Measurements from ENCODE around the gene ALKBH7.

Gene ALKBH7

GRCh38 chr19:6421075-6422014 is 48.8 kb downstream of the ALKBH7 start:
- Histone ChIP-seq H3K4me3 (ENCODE audit: insufficient read length, low read depth) (no peak overlapping the region), H3K36me3 (ENCODE audit: insufficient read depth, insufficient read length, low read length) (peaks cover 71% of the 10 kb centered on the region), H3K9me3 (ENCODE audit: insufficient read depth, low read length) (peaks cover 10% of the 10 kb centered on the region; the same call in 1 of the 2 replicates), H3K4me1 (ENCODE audit: insufficient read depth, insufficient read length) (peaks cover 29% of the 10 kb centered on the region), H3K27me3 (ENCODE audit: insufficient read depth, insufficient read length) (no peaks in the 10 kb centered on the region), H3K9ac (ENCODE audit: insufficient read length, low read depth) (peak overlapping the region; percentile 53)
- no peak for DNase-seq (ENCODE audit: low read depth, low spot score)
- no peak for TF ChIP-seq SUZ12 (IDR thresholded peaks at IDR 0.05; ENCODE audit: extremely low read depth, insufficient read depth, insufficient read length)
- TF ChIP-seq YY1 (IDR thresholded peaks at IDR 0.05; ENCODE audit: insufficient read depth, insufficient read length), result no peak
- no peak for TF ChIP-seq ZNF274 (IDR thresholded peaks at IDR 0.05; ENCODE audit: low read depth, low read length)

GRCh38 chr19:6423499-6424194 is 51.1 kb downstream of the ALKBH7 start:
- TF ChIP-seq ZNF274 (IDR thresholded peaks at IDR 0.05; ENCODE audit: low read depth, low read length) (no peak), YY1 (IDR thresholded peaks at IDR 0.05; ENCODE audit: insufficient read depth, insufficient read length) (no peak), SUZ12 (IDR thresholded peaks at IDR 0.05; ENCODE audit: extremely low read depth, insufficient read depth, insufficient read length) (no peak)
- Histone ChIP-seq H3K9ac (ENCODE audit: insufficient read length, low read depth) (peak overlapping the region; percentile 80), H3K4me1 (ENCODE audit: insufficient read depth, insufficient read length) (peaks cover 23% of the 10 kb centered on the region), H3K36me3 (ENCODE audit: insufficient read depth, insufficient read length, low read length) (peaks cover 48% of the 10 kb centered on the region), H3K4me3 (ENCODE audit: insufficient read length, low read depth) (peak overlapping the region; percentile 74), H3K27me3 (ENCODE audit: insufficient read depth, insufficient read length) (no peaks in the 10 kb centered on the region), H3K9me3 (ENCODE audit: insufficient read depth, low read length) (peaks cover 10% of the 10 kb centered on the region; the same call in 1 of the 2 replicates)
- DNase-seq (ENCODE audit: low read depth, low spot score), result peak; percentile 38

DNA sequence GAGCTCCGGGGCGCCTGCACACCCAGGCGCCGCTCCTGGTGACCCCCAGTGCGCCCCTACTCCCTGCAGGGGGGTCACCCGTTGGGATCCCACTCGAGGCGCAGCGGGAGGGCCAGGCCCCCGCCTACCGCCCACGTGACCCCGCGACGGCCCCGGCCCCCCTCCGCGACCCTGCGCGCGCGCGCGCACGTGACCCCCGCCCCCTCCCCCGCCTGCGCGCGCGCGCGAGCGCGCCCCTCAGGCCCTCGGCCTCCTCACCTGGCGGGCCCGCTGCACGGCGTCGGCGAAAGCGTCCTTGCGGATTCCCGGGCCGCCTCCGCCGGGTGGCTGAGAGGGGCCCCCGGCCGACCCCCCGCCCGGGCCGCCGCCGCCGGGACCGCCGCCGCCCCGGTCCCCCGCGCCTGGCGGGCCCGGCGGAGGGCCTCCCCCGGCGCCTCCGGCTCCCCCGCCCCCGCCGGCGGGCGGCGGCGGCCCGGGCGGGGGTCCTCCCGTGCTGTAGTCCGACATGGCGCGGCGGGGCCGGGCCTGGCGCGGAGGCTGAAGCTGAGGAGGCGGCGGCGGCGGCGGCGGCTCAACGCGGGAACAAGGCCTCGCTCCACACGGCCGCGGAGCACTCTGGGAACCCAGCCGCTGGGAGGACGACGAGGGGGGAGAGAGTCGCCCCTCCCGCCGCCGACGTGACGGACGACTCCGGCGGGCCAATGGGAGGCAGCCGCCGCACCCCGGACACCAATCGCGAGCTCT is 51.8 kb downstream of the ALKBH7 start, which contains the start of gene KHSRP:
Gene KHSRP (minus strand): TSS at position 617 of the 744 bp plus-strand sequence. CDS start 110 bp downstream, at position 507.
- H3K9me3 ChIP-seq (ENCODE audit: insufficient read depth, low read length), result peaks cover 10% of the 10 kb centered on the region; the same call in 1 of the 2 replicates
- H3K4me1 ChIP-seq (ENCODE audit: insufficient read depth, insufficient read length), result peaks cover 23% of the 10 kb centered on the region
- DNase-seq (ENCODE audit: low read depth, low spot score), result no peak
- peaks cover 41% of the 10 kb centered on the region for H3K36me3 ChIP-seq (ENCODE audit: insufficient read depth, insufficient read length, low read length)
- TF ChIP-seq ZNF274 (IDR thresholded peaks at IDR 0.05; ENCODE audit: low read depth, low read length) (no peak), YY1 (IDR thresholded peaks at IDR 0.05; ENCODE audit: insufficient read depth, insufficient read length) (no peak), SUZ12 (IDR thresholded peaks at IDR 0.05; ENCODE audit: extremely low read depth, insufficient read depth, insufficient read length) (no peak)
- H3K9ac ChIP-seq (ENCODE audit: insufficient read length, low read depth), result peak within 1 kb of the TSS; percentile 80
- peak within 1 kb of the TSS; percentile 74 for H3K4me3 ChIP-seq (ENCODE audit: insufficient read length, low read depth)
- no peaks in the 10 kb centered on the region for H3K27me3 ChIP-seq (ENCODE audit: insufficient read depth, insufficient read length)
